Thymus (tissue), 11 donors: ENCODE results near the gene RPL21. TPM values are rescaled to one million over a fixed set of nuclear protein-coding genes. Genes with fewer than 3 reads are reported as not detected.
A peak's percentile ranks its signal among the peaks of the same experiment; 100 is the strongest.
"Not testable (repeated sequence)": the region's sequence is repeated elsewhere in the genome, so short reads cannot be mapped to it uniquely, and the experiment has no call there.

Experiments used
- DNase-seq, 9 donors: peaks; one replicate each; pipeline ENCODE4 v3.0.0-alpha.2; 2013; ENCODE audit warnings: low spot score in 9 of 9, low read depth in 6 of 9, missing footprints in 1 of 9
- H3K27ac ChIP-seq, 2 donors: one replicate each; pipeline ENCODE4 v1.5.1; 2013; ENCODE audit warnings: control low read depth in 1 of 2, low read depth in 1 of 2, low read length in 1 of 2, mild to moderate bottlenecking in 1 of 2, moderate library complexity in 1 of 2
- H3K27me3 ChIP-seq, 2 donors: one replicate each; pipeline ENCODE4 v1.5.1; 2013; ENCODE audit warnings: low read length in 1 of 2; ENCODE audit not compliant: control insufficient read depth in 2 of 2, insufficient read depth in 1 of 2
- H3K36me3 ChIP-seq, 2 donors: one replicate each; pipeline ENCODE4 v1.5.1; 2013; ENCODE audit warnings: low read length in 1 of 2, mild to moderate bottlenecking in 1 of 2, moderate library complexity in 1 of 2; ENCODE audit not compliant: control insufficient read depth in 2 of 2, insufficient read depth in 2 of 2
- H3K4me1 ChIP-seq, 2 donors: one replicate each; pipeline ENCODE4 v1.5.1; 2013; ENCODE audit warnings: low read length in 2 of 2; ENCODE audit not compliant: control insufficient read depth in 2 of 2, insufficient read depth in 2 of 2
- H3K4me3 ChIP-seq, 2 donors: one replicate each; pipeline ENCODE4 v1.5.1; 2013; ENCODE audit warnings: low read length in 2 of 2, control low read depth in 1 of 2, mild to moderate bottlenecking in 1 of 2
- H3K9me3 ChIP-seq, 2 donors: one replicate each; pipeline ENCODE4 v1.5.1; 2013; ENCODE audit warnings: low read length in 1 of 2, mild to moderate bottlenecking in 1 of 2; ENCODE audit not compliant: control insufficient read depth in 2 of 2, insufficient read depth in 1 of 2
- WGBS: extraction: QIAGEN DNeasy Blood & Tissue Kit; methylation state at CpG from one replicate; pipeline ENCODE4 v1.1.7; 2013; 5-methylcytosine and 5-hydroxymethylcytosine counted together
- polyA plus RNA-seq: library from polyadenylated mRNA; stranded (reverse); fragments of 200-250 nt; gene quantifications from one replicate; pipeline ENCODE4 v1.2.3, GENCODE V29; 2013
- total RNA-seq: library from RNA; stranded (reverse); fragments of 120-200 nt; gene quantifications from one replicate; pipeline ENCODE4 v1.2.4, GENCODE V29; 2013
- donor health status: healthy.

Gene RPL21
- total and polyA plus RNA-seq, 2 donors = 2,202 to 2,549 TPM

- H3K4me3 ChIP-seq = no peak overlapping the region
- no peaks in the 10 kb centered on the region for H3K9me3 ChIP-seq
- 93% methylated on average over 2 of the region's 2 CpGs for WGBS
- H3K27me3 ChIP-seq = no peaks in the 10 kb centered on the region
- H3K4me1 ChIP-seq = peaks cover 0 to under 1% of the 10 kb centered on the region in 2 donors
- no peak overlapping the region for H3K27ac ChIP-seq
- no peak for DNase-seq
- H3K36me3 ChIP-seq = no peaks in the 10 kb centered on the region
Observed at GRCh38 chr13:27289011-27289665, 37.8 kb downstream of the RPL21 start.

GRCh38 chr13:27290715-27291114 is 39.4 kb downstream of the RPL21 start:
- WGBS = 97% methylated on average over 4 of the region's 4 CpGs
- no peak overlapping the region for H3K4me3 ChIP-seq
- no peak for DNase-seq
- H3K9me3 ChIP-seq = no peaks in the 10 kb centered on the region
- H3K27me3 ChIP-seq = no peaks in the 10 kb centered on the region
- peaks cover 0 to 4% of the 10 kb centered on the region in 2 donors for H3K4me1 ChIP-seq
- H3K27ac ChIP-seq = no peak overlapping the region
- H3K36me3 ChIP-seq = no peaks in the 10 kb centered on the region

GRCh38 chr13:27291967-27292366 is 40.6 kb downstream of the RPL21 start:
- 97% methylated on average over 8 of the region's 8 CpGs for WGBS

GRCh38 chr13:27293076-27293691 is 41.8 kb downstream of the RPL21 start:
- Histone ChIP-seq H3K9me3 (no peaks in the 10 kb centered on the region), H3K36me3 (no peaks in the 10 kb centered on the region), H3K4me3 (no peak overlapping the region), H3K27me3 (no peaks in the 10 kb centered on the region), H3K4me1 (peaks cover 0 to 4% of the 10 kb centered on the region in 2 donors), H3K27ac (no peak overlapping the region)
- 85% methylated on average over 8 of the region's 8 CpGs for WGBS
- DNase-seq = no peak

More at GRCh38 chr13:27291967-27292366, 40.6 kb downstream of the RPL21 start:
- H3K27ac ChIP-seq, H3K4me3 ChIP-seq, DNase-seq, H3K4me1 ChIP-seq, H3K27me3 ChIP-seq, H3K36me3 ChIP-seq, H3K9me3 ChIP-seq: not testable (repeated sequence)

- Histone ChIP-seq H3K27ac (peak overlapping the region in 1 of 2 donors; percentile 26), H3K4me1 (peaks cover 0 to 4% of the 10 kb centered on the region in 2 donors), H3K27me3 (no peaks in the 10 kb centered on the region), H3K9me3 (no peaks in the 10 kb centered on the region), H3K4me3 (no peak overlapping the region), H3K36me3 (no peaks in the 10 kb centered on the region)
- DNase-seq = peak in 2 of 9 donors; percentile 8 to 30
- 22% methylated on average over 4 of the region's 4 CpGs for WGBS
Observed at GRCh38 chr13:27293873-27294515, 42.6 kb downstream of the RPL21 start.

- no peaks in the 10 kb centered on the region for H3K27me3 ChIP-seq
- H3K4me3 ChIP-seq = no peak overlapping the region
- H3K36me3 ChIP-seq = no peaks in the 10 kb centered on the region
- DNase-seq = no peak
- H3K4me1 ChIP-seq = peaks cover 0 to 4% of the 10 kb centered on the region in 2 donors
- WGBS = 96% methylated on average over 7 of the region's 7 CpGs
- H3K27ac ChIP-seq = no peak overlapping the region
- H3K9me3 ChIP-seq = no peaks in the 10 kb centered on the region
Observed at GRCh38 chr13:27295096-27295495, 43.7 kb downstream of the RPL21 start.

- H3K36me3 ChIP-seq = no peaks in the 10 kb centered on the region
- 99% methylated on average over 4 of the region's 4 CpGs for WGBS
- H3K27me3 ChIP-seq = no peaks in the 10 kb centered on the region
- H3K27ac ChIP-seq = no peak overlapping the region
- H3K4me1 ChIP-seq = peaks cover 0 to 4% of the 10 kb centered on the region in 2 donors
- H3K9me3 ChIP-seq = no peaks in the 10 kb centered on the region
- no peak for DNase-seq
- H3K4me3 ChIP-seq = no peak overlapping the region
Observed at GRCh38 chr13:27295660-27296059, 44.3 kb downstream of the RPL21 start.

- H3K36me3 ChIP-seq = no peaks in the 10 kb centered on the region
- 89% methylated on average over 8 of the region's 8 CpGs for WGBS
- no peak overlapping the region for H3K27ac ChIP-seq
- no peak for DNase-seq
- no peak overlapping the region for H3K4me3 ChIP-seq
- no peaks in the 10 kb centered on the region for H3K27me3 ChIP-seq
- peaks cover 0 to 4% of the 10 kb centered on the region in 2 donors for H3K4me1 ChIP-seq
- H3K9me3 ChIP-seq = no peaks in the 10 kb centered on the region
Observed at GRCh38 chr13:27296496-27296895, 45.1 kb downstream of the RPL21 start.

- no peak for DNase-seq
- H3K4me3 ChIP-seq = no peak overlapping the region
- no peaks in the 10 kb centered on the region for H3K36me3 ChIP-seq
- peaks cover 0 to 4% of the 10 kb centered on the region in 2 donors for H3K4me1 ChIP-seq
- WGBS = 89% methylated on average over 5 of the region's 5 CpGs
- H3K27ac ChIP-seq = no peak overlapping the region
- H3K27me3 ChIP-seq = no peaks in the 10 kb centered on the region
- H3K9me3 ChIP-seq = no peaks in the 10 kb centered on the region
Observed at GRCh38 chr13:27298849-27299248, 47.5 kb downstream of the RPL21 start.
